ENCODE measurements around the gene ABR.
"Not testable (repeated sequence)": the region's sequence is repeated elsewhere in the genome, so short reads cannot be mapped to it uniquely, and the experiment has no call there.

ABR gene

GRCh38 chr17:1173432-1174262 is 6.1 kb downstream of the ABR start:
- DNase-seq, result no peak

GRCh38 chr17:1171953-1172352 is 7.8 kb downstream of the ABR start:
- DNase-seq, result no peak

GRCh38 chr17:1170739-1171138 is 9.0 kb downstream of the ABR start:
- DNase-seq, result no peak

GRCh38 chr17:1169929-1170312 is 9.9 kb downstream of the ABR start:
- DNase-seq, result no peak

- DNase-seq, result no peak
Measured at GRCh38 chr17:1169221-1169928, 10.4 kb downstream of the ABR start.

- no peak for DNase-seq
Measured at GRCh38 chr17:1168533-1169220, 11.1 kb downstream of the ABR start.

- no peak for DNase-seq
Measured at GRCh38 chr17:1166276-1166675, 13.5 kb downstream of the ABR start.

- DNase-seq, result no peak
Measured at GRCh38 chr17:1165836-1166235, 13.9 kb downstream of the ABR start.

GRCh38 chr17:1164935-1165556 is 14.7 kb downstream of the ABR start:
- no peak for DNase-seq

- no peak for DNase-seq
Measured at GRCh38 chr17:1162116-1162855, 17.5 kb downstream of the ABR start.

GRCh38 chr17:1160591-1161390 is 19.0 kb downstream of the ABR start:
- no peak for DNase-seq

- no peak for DNase-seq
Measured at GRCh38 chr17:1159431-1160180, 20.2 kb downstream of the ABR start.

GRCh38 chr17:1158879-1159278 is 20.9 kb downstream of the ABR start:
- DNase-seq, result no peak

GRCh38 chr17:1156864-1157263 is 22.9 kb downstream of the ABR start:
- DNase-seq, result no peak

- no peak for DNase-seq
Measured at GRCh38 chr17:1154704-1155103, 25.1 kb downstream of the ABR start.

GRCh38 chr17:1153795-1154546 is 25.8 kb downstream of the ABR start:
- DNase-seq, result no peak

- not testable (repeated sequence) for DNase-seq
Measured at GRCh38 chr17:1152582-1152981, 27.2 kb downstream of the ABR start.

GRCh38 chr17:1150863-1151600 is 28.7 kb downstream of the ABR start:
- DNase-seq, result no peak

- no peak for DNase-seq
Measured at GRCh38 chr17:1149869-1150268, 29.9 kb downstream of the ABR start.

Data from CD4-positive, alpha-beta T cell treated with Interleukin-21 for 1 hour (primary cell).